Lower leg skin (tissue), 3 donors: ENCODE data around the gene COL18A1.

ENCODE experiments used
- POLR2A ChIP-seq, 2 donors: fragments of 450-650 bp; IDR thresholded peaks; one replicate each; pipeline ENCODE4 v1.6.1; 2016 to 2017; ENCODE audit warnings: antibody characterized with exemption in 2 of 2, mild to moderate bottlenecking in 1 of 2, moderate library complexity in 1 of 2
- TF ChIP-seq, protein P1 (sequence below), 3 donors: fragments of 450-650 bp; IDR thresholded peaks; one replicate each; pipeline ENCODE4 v1.5.1; 2016; ENCODE audit warnings: antibody characterized with exemption in 3 of 3, mild to moderate bottlenecking in 3 of 3, moderate library complexity in 2 of 3

DNA sequence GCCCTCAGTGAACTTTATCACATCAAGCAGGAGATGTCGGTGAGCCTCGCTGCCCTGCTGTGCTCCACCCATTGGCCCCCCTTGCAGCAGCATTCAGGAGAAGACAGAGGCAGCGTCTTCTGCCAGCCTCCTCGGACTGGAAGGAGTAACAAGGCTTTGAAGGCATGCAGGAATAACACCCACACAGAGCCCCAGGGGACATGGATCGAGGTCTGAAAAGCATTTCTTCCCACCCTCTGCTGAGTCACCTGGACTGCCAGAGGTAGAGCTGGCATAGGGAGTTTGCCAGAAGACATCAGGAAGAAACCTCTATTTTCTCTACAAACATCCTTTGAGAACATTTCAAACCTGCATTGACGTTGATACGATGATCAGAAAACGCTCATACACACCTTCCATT is 42.9 kb downstream of the COL18A1 start:
- TF ChIP-seq, protein P1, sequence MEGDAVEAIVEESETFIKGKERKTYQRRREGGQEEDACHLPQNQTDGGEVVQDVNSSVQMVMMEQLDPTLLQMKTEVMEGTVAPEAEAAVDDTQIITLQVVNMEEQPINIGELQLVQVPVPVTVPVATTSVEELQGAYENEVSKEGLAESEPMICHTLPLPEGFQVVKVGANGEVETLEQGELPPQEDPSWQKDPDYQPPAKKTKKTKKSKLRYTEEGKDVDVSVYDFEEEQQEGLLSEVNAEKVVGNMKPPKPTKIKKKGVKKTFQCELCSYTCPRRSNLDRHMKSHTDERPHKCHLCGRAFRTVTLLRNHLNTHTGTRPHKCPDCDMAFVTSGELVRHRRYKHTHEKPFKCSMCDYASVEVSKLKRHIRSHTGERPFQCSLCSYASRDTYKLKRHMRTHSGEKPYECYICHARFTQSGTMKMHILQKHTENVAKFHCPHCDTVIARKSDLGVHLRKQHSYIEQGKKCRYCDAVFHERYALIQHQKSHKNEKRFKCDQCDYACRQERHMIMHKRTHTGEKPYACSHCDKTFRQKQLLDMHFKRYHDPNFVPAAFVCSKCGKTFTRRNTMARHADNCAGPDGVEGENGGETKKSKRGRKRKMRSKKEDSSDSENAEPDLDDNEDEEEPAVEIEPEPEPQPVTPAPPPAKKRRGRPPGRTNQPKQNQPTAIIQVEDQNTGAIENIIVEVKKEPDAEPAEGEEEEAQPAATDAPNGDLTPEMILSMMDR (IDR thresholded peaks at IDR 0.05), result no peak
- TF ChIP-seq POLR2A (IDR thresholded peaks at IDR 0.05), result no peak
